ENCODE measurements around the gene ADCY10.

ADCY10 gene

DNA sequence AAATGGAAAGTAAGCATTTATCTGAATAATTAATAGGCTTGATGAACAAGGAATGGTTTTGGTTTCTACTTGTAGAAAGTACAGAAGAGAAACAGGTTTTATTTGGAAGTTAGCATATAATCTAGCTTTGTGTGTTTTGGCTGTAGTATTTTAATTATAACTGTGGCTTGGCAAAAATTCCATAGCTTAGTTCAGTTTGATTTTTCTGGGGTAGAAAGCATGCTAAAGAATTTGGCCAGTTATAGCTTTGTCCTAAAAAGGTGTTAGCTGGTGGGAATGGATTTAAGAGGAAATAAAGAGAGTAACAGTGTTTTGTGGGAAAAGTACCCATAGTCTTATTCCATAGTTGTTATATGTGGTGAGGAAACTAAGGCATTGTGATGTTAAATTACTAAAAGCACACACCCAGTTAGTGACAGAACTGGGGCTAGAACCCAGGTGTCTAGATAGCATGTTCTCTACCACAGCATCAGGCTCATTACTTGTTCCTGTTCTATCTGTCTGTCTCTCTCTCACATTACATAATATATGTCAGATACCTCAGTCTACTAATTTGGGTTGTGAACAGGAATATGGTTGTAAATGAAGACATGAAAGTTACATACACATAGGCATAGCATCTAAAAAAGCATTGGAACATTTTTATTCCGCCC lies 137.2 kb downstream of the ADCY10 start:
- H3K79me1 ChIP-seq (ENCODE audit: low read length) = peaks cover 15% of the 10 kb centered on the region
- no peak overlapping the region for H3K23ac ChIP-seq (ENCODE audit: low read length)
- peaks cover 11% of the 10 kb centered on the region for H3K36me3 ChIP-seq (ENCODE audit: control insufficient read depth, insufficient read depth, low read length)
- H2BK120ac ChIP-seq (ENCODE audit: low read depth, low read length) = no peak overlapping the region
- H3K79me2 ChIP-seq (ENCODE audit: control insufficient read depth, insufficient read depth, low read length) = peaks cover 1% of the 10 kb centered on the region
- no peak for DNase-seq
- H2BK5ac ChIP-seq (ENCODE audit: low read length) = no peak overlapping the region
- no peak overlapping the region for H4K5ac ChIP-seq (ENCODE audit: low read length)
- no peak overlapping the region for H4K8ac ChIP-seq (ENCODE audit: low read depth, low read length)
- no peak overlapping the region for H3K56ac ChIP-seq (ENCODE audit: low read length)
- H2BK15ac ChIP-seq (replicated peaks; ENCODE audit: low read depth) = no peak overlapping the region
- H3K4me3 ChIP-seq (ENCODE audit: low read length) = no peak overlapping the region
- no peak overlapping the region for H3K4ac ChIP-seq (ENCODE audit: low read depth, low read length)
- no peak overlapping the region for H3K4me2 ChIP-seq (ENCODE audit: low read length)
- no peak overlapping the region for H2AK5ac ChIP-seq (ENCODE audit: low read length)
- no CpG with 5 or more reads among the region's 1 CpG for WGBS (ENCODE audit: extremely low coverage, insufficient coverage, low lambda C conversion rate)
- no peak overlapping the region for H3K18ac ChIP-seq (ENCODE audit: low read length)
- H3K4me1 ChIP-seq (ENCODE audit: control insufficient read depth, low read depth, low read length) = no peaks in the 10 kb centered on the region
- H3K27me3 ChIP-seq (ENCODE audit: insufficient read depth, low read length, poor library complexity) = no peaks in the 10 kb centered on the region
- no peak overlapping the region for H3K27ac ChIP-seq (ENCODE audit: low read depth, low read length)
- no peak overlapping the region for H3K9ac ChIP-seq (ENCODE audit: low read length)

DNA sequence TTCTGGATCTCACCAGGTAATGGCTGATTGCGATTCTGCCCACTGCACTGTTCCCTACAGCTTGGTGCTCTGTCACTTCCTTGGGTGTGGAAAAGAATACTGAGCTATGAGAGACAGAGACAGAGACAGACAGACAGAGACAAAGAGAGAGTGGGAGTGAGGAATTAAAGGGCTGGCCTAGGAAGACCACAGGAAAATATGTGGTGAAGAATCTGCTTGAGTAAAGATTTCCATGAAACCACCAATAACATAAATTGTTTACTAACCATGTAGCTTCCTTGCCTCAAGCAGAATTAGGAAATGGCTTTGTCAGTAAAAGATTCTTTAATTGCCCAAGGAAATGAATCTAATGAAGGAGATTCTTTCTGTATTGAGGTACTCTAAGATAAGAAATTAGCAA lies 137.8 kb downstream of the ADCY10 start:
- no peak overlapping the region for H4K5ac ChIP-seq (ENCODE audit: low read length)
- H2BK120ac ChIP-seq (ENCODE audit: low read depth, low read length) = no peak overlapping the region
- no peak overlapping the region for H3K4me3 ChIP-seq (ENCODE audit: low read length)
- no peak overlapping the region for H3K18ac ChIP-seq (ENCODE audit: low read length)
- no peak overlapping the region for H4K8ac ChIP-seq (ENCODE audit: low read depth, low read length)
- H3K4me1 ChIP-seq (ENCODE audit: control insufficient read depth, low read depth, low read length) = no peaks in the 10 kb centered on the region
- H2BK5ac ChIP-seq (ENCODE audit: low read length) = no peak overlapping the region
- no peak overlapping the region for H2AK5ac ChIP-seq (ENCODE audit: low read length)
- H3K36me3 ChIP-seq (ENCODE audit: control insufficient read depth, insufficient read depth, low read length) = peaks cover 11% of the 10 kb centered on the region
- no peaks in the 10 kb centered on the region for H3K27me3 ChIP-seq (ENCODE audit: insufficient read depth, low read length, poor library complexity)
- no peak overlapping the region for H2BK15ac ChIP-seq (replicated peaks; ENCODE audit: low read depth)
- DNase-seq = no peak
- H3K23ac ChIP-seq (ENCODE audit: low read length) = no peak overlapping the region
- peaks cover 1% of the 10 kb centered on the region for H3K79me2 ChIP-seq (ENCODE audit: control insufficient read depth, insufficient read depth, low read length)
- no peak overlapping the region for H3K4me2 ChIP-seq (ENCODE audit: low read length)
- peaks cover 15% of the 10 kb centered on the region for H3K79me1 ChIP-seq (ENCODE audit: low read length)
- no peak overlapping the region for H3K4ac ChIP-seq (ENCODE audit: low read depth, low read length)
- H3K27ac ChIP-seq (ENCODE audit: low read depth, low read length) = no peak overlapping the region
- no CpG with 5 or more reads among the region's 1 CpG for WGBS (ENCODE audit: extremely low coverage, insufficient coverage, low lambda C conversion rate)
- no peak overlapping the region for H3K9ac ChIP-seq (ENCODE audit: low read length)
- H3K56ac ChIP-seq (ENCODE audit: low read length) = no peak overlapping the region

DNA sequence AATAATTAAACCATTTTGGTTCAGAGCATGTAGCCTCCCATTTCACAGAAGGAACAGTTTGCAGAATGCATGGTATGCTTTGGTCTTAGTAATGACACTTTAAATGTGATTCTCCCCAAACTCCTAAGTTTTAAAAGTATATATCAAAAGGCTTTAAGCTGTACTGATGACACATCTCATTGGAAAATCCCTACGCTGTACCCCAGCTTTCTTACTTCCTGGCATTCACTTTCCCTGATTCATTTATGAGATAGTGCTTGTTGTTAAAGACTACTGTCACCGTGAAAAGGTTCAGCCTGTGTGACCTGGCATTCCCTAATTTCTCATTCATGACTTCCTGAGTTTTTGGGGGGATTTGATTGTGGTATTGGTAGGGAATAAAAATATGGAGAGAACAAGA lies 138.8 kb downstream of the ADCY10 start:
- Histone ChIP-seq H3K9ac (ENCODE audit: low read length) (no peak overlapping the region), H3K79me2 (ENCODE audit: control insufficient read depth, insufficient read depth, low read length) (peaks cover 1% of the 10 kb centered on the region), H3K56ac (ENCODE audit: low read length) (no peak overlapping the region), H3K79me1 (ENCODE audit: low read length) (peaks cover 15% of the 10 kb centered on the region), H2AK5ac (ENCODE audit: low read length) (no peak overlapping the region), H2BK120ac (ENCODE audit: low read depth, low read length) (no peak overlapping the region), H4K8ac (ENCODE audit: low read depth, low read length) (no peak overlapping the region), H3K36me3 (ENCODE audit: control insufficient read depth, insufficient read depth, low read length) (peaks cover 11% of the 10 kb centered on the region), H3K23ac (ENCODE audit: low read length) (no peak overlapping the region), H2BK15ac (replicated peaks; ENCODE audit: low read depth) (no peak overlapping the region), H3K4me3 (ENCODE audit: low read length) (no peak overlapping the region), H3K27ac (ENCODE audit: low read depth, low read length) (no peak overlapping the region), H3K27me3 (ENCODE audit: insufficient read depth, low read length, poor library complexity) (no peaks in the 10 kb centered on the region), H3K18ac (ENCODE audit: low read length) (no peak overlapping the region), H3K4ac (ENCODE audit: low read depth, low read length) (no peak overlapping the region), H4K5ac (ENCODE audit: low read length) (no peak overlapping the region), H2BK5ac (ENCODE audit: low read length) (no peak overlapping the region), H3K4me2 (ENCODE audit: low read length) (no peak overlapping the region), H3K4me1 (ENCODE audit: control insufficient read depth, low read depth, low read length) (no peaks in the 10 kb centered on the region)
- WGBS (ENCODE audit: extremely low coverage, insufficient coverage, low lambda C conversion rate) = no CpG with 5 or more reads among the region's 2 CpGs
- no peak for DNase-seq

DNA sequence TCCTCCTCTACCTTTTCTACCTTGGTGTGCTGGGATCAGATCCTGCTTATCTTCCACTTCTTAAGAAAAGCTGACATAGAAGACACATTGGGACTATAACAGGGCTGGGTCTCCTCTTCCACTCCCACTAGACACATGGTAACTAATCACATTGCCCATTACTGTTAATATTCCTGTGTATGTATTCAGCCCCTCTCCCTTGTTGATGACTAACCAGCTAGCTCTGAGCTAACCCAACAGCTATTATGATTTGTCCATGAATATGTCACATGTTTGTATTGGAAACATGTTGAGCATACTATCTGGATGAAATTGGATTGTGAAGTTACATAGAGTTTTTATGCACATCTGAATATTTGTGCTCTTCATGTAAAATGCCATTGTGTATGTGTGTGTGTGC lies 139.2 kb downstream of the ADCY10 start:
- Histone ChIP-seq H4K5ac (ENCODE audit: low read length) (no peak overlapping the region), H3K4me1 (ENCODE audit: control insufficient read depth, low read depth, low read length) (peaks cover 2% of the 10 kb centered on the region), H2BK120ac (ENCODE audit: low read depth, low read length) (no peak overlapping the region), H3K27ac (ENCODE audit: low read depth, low read length) (no peak overlapping the region), H3K79me2 (ENCODE audit: control insufficient read depth, insufficient read depth, low read length) (peaks cover 1% of the 10 kb centered on the region), H3K79me1 (ENCODE audit: low read length) (peaks cover 18% of the 10 kb centered on the region), H3K9ac (ENCODE audit: low read length) (no peak overlapping the region), H3K36me3 (ENCODE audit: control insufficient read depth, insufficient read depth, low read length) (peaks cover 11% of the 10 kb centered on the region), H2AK5ac (ENCODE audit: low read length) (no peak overlapping the region), H3K18ac (ENCODE audit: low read length) (no peak overlapping the region), H3K4ac (ENCODE audit: low read depth, low read length) (no peak overlapping the region), H2BK5ac (ENCODE audit: low read length) (no peak overlapping the region), H3K4me3 (ENCODE audit: low read length) (no peak overlapping the region), H2BK15ac (replicated peaks; ENCODE audit: low read depth) (no peak overlapping the region), H3K27me3 (ENCODE audit: insufficient read depth, low read length, poor library complexity) (no peaks in the 10 kb centered on the region), H3K4me2 (ENCODE audit: low read length) (no peak overlapping the region), H3K56ac (ENCODE audit: low read length) (no peak overlapping the region), H4K8ac (ENCODE audit: low read depth, low read length) (no peak overlapping the region), H3K23ac (ENCODE audit: low read length) (no peak overlapping the region)
- no peak for DNase-seq

DNA sequence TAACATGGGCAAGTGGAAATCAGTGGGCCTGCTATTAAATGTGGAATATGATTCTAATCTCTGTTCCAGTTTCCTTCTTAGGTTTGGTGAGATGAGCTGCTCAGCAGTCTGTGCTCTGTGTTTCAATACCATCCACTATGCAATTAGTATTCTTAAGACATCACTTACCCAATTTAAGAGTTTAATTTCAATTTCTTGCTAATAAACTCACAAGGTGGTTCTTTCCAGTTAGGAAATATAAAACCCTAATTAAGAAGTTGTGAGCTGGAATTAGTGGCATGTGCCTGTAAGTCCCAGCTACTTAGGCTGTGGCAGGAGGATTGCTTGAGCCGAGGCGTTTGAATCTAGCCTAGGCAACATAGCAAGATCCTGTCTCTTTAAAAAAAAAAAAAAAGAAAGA lies 140.4 kb downstream of the ADCY10 start:
- no CpG with 5 or more reads among the region's 2 CpGs for WGBS (ENCODE audit: extremely low coverage, insufficient coverage, low lambda C conversion rate)
- Histone ChIP-seq H3K4me3 (ENCODE audit: low read length) (no peak overlapping the region), H2AK5ac (ENCODE audit: low read length) (no peak overlapping the region), H3K79me2 (ENCODE audit: control insufficient read depth, insufficient read depth, low read length) (peaks cover 3% of the 10 kb centered on the region), H3K27ac (ENCODE audit: low read depth, low read length) (no peak overlapping the region), H2BK5ac (ENCODE audit: low read length) (no peak overlapping the region), H3K27me3 (ENCODE audit: insufficient read depth, low read length, poor library complexity) (no peaks in the 10 kb centered on the region), H3K4me1 (ENCODE audit: control insufficient read depth, low read depth, low read length) (peaks cover 2% of the 10 kb centered on the region), H4K8ac (ENCODE audit: low read depth, low read length) (no peak overlapping the region), H2BK15ac (replicated peaks; ENCODE audit: low read depth) (no peak overlapping the region), H3K36me3 (ENCODE audit: control insufficient read depth, insufficient read depth, low read length) (peaks cover 15% of the 10 kb centered on the region), H2BK120ac (ENCODE audit: low read depth, low read length) (no peak overlapping the region), H3K4ac (ENCODE audit: low read depth, low read length) (no peak overlapping the region), H4K5ac (ENCODE audit: low read length) (no peak overlapping the region), H3K56ac (ENCODE audit: low read length) (no peak overlapping the region), H3K23ac (ENCODE audit: low read length) (no peak overlapping the region), H3K18ac (ENCODE audit: low read length) (no peak overlapping the region), H3K4me2 (ENCODE audit: low read length) (no peak overlapping the region), H3K79me1 (ENCODE audit: low read length) (peaks cover 25% of the 10 kb centered on the region), H3K9ac (ENCODE audit: low read length) (no peak overlapping the region)
- no peak for DNase-seq

DNA sequence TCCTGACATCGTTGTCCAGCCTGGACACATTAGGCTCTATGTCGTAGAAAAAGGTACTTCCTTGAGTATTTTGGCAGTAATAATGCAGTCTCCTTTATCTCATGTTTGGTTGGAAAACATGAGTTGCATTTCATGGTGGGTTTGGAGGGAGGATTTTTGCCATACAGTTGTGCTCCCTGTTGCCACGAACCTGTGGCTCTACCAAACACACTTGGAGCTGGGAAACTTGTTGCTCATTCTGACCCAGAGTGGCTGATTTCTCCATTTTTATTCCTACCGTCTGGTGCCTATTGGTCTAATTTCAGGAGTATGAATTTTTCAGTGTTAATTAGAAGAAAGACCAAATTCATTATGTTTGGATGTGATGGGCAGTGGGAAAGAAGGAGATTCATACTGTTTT lies 141.5 kb downstream of the ADCY10 start:
- H3K79me2 ChIP-seq (ENCODE audit: control insufficient read depth, insufficient read depth, low read length) = peaks cover 3% of the 10 kb centered on the region
- H3K18ac ChIP-seq (ENCODE audit: low read length) = no peak overlapping the region
- no peak overlapping the region for H3K4me2 ChIP-seq (ENCODE audit: low read length)
- no peak overlapping the region for H4K8ac ChIP-seq (ENCODE audit: low read depth, low read length)
- H3K4me1 ChIP-seq (ENCODE audit: control insufficient read depth, low read depth, low read length) = peaks cover 2% of the 10 kb centered on the region
- no peak overlapping the region for H2AK5ac ChIP-seq (ENCODE audit: low read length)
- peaks cover 30% of the 10 kb centered on the region for H3K79me1 ChIP-seq (ENCODE audit: low read length)
- H2BK5ac ChIP-seq (ENCODE audit: low read length) = no peak overlapping the region
- WGBS (ENCODE audit: extremely low coverage, insufficient coverage, low lambda C conversion rate) = no CpG with 5 or more reads among the region's 4 CpGs
- DNase-seq = no peak
- H3K23ac ChIP-seq (ENCODE audit: low read length) = no peak overlapping the region
- H3K27ac ChIP-seq (ENCODE audit: low read depth, low read length) = no peak overlapping the region
- H3K56ac ChIP-seq (ENCODE audit: low read length) = no peak overlapping the region
- H2BK15ac ChIP-seq (replicated peaks; ENCODE audit: low read depth) = no peak overlapping the region
- H3K4me3 ChIP-seq (ENCODE audit: low read length) = no peak overlapping the region
- no peak overlapping the region for H3K9ac ChIP-seq (ENCODE audit: low read length)
- no peak overlapping the region for H4K5ac ChIP-seq (ENCODE audit: low read length)
- H3K4ac ChIP-seq (ENCODE audit: low read depth, low read length) = no peak overlapping the region
- H3K36me3 ChIP-seq (ENCODE audit: control insufficient read depth, insufficient read depth, low read length) = peaks cover 15% of the 10 kb centered on the region
- H2BK120ac ChIP-seq (ENCODE audit: low read depth, low read length) = no peak overlapping the region
- no peaks in the 10 kb centered on the region for H3K27me3 ChIP-seq (ENCODE audit: insufficient read depth, low read length, poor library complexity)
